Adrenal gland (tissue), 5 donors: ENCODE measurements around the gene MARK2.

Source experiments
- POLR2A ChIP-seq, 2 donors: fragments of 450-650 bp; IDR thresholded peaks; one replicate each; pipeline ENCODE4 v1.6.1; 2017; ENCODE audit warnings: antibody characterized with exemption in 2 of 2, mild to moderate bottlenecking in 2 of 2, moderate library complexity in 1 of 2
- TF ChIP-seq, protein P1 (sequence below), 6 experiments: fragments of 450-650 bp in 4 of 6; fragments of 200-600 bp in 2 of 6; sonication (generic) in 1 of 6; IDR thresholded peaks; 1 replicate in 5 of 6; 2 replicates in 1 of 6; pipeline versions ENCODE4 v1.5.1 to v1.8.0; 2016 to 2021; ENCODE audit warnings: antibody characterized with exemption in 6 of 6, mild to moderate bottlenecking in 2 of 6, moderate library complexity in 1 of 6
- donor health status: DM: no; HTN: no; CAD: no.

DNA sequence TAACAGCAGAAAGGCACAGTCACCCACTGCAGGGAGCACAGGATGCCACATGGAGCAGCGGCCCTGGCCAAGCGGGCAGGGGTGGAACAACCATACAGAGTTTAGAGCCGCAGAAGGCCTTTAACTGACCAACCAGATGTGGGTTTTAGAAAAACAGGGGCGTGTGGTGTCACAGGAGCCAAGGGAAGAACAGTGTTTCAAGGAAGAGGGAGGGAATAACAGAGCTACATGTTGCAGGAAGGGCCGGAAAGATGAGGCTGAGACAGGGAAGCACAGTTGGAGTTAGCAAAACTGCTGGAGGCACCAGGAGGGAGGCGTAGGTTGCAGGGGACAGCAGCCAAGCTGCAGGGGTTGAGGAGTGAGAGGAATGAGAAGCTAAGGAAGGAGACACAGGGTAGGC lies 92.1 kb downstream of the MARK2 start:
- no peak for TF ChIP-seq POLR2A (IDR thresholded peaks at IDR 0.05)
- TF ChIP-seq, protein P1, sequence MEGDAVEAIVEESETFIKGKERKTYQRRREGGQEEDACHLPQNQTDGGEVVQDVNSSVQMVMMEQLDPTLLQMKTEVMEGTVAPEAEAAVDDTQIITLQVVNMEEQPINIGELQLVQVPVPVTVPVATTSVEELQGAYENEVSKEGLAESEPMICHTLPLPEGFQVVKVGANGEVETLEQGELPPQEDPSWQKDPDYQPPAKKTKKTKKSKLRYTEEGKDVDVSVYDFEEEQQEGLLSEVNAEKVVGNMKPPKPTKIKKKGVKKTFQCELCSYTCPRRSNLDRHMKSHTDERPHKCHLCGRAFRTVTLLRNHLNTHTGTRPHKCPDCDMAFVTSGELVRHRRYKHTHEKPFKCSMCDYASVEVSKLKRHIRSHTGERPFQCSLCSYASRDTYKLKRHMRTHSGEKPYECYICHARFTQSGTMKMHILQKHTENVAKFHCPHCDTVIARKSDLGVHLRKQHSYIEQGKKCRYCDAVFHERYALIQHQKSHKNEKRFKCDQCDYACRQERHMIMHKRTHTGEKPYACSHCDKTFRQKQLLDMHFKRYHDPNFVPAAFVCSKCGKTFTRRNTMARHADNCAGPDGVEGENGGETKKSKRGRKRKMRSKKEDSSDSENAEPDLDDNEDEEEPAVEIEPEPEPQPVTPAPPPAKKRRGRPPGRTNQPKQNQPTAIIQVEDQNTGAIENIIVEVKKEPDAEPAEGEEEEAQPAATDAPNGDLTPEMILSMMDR (IDR thresholded peaks at IDR 0.05), result no peak
